T-helper 2 cell (primary cell): ENCODE results near the gene DDX54.
"Not testable (repeated sequence)": the region's sequence is repeated elsewhere in the genome, so short reads cannot be mapped to it uniquely, and the experiment has no call there.

Experiments
- DNase-seq, 5 experiments: peaks; one replicate each; pipeline versions ENCODE4 v3.0.0 to v3.0.0-alpha.2; 2012 to 2022

DDX54 gene

GRCh38 chr12:113138826-113139225 lies 46.5 kb downstream of the DDX54 start:
- DNase-seq = no peak

- DNase-seq = no peak
These were observed 47.2 kb downstream of the DDX54 start for GRCh38 chr12:113137861-113138783.

- no peak for DNase-seq
These were observed 48.2 kb downstream of the DDX54 start for GRCh38 chr12:113136990-113137511.

GRCh38 chr12:113136128-113136989 lies 48.9 kb downstream of the DDX54 start:
- DNase-seq = peak in 4 of 5 experiments; percentile 40 to 88 (median 54)

GRCh38 chr12:113135178-113136127 lies 49.8 kb downstream of the DDX54 start, which contains the start of gene RASAL1:
Gene RASAL1, minus strand, starts transcription at chr12:113135761. Its CDS starts 299 bp downstream, at chr12:113135462.
- peak; percentile 54 to 83 (median 72) for DNase-seq

GRCh38 chr12:113134521-113134951 lies 50.7 kb downstream of the DDX54 start:
- no peak for DNase-seq

GRCh38 chr12:113134071-113134470 lies 51.2 kb downstream of the DDX54 start:
- DNase-seq = no peak

- no peak for DNase-seq
These were observed 51.6 kb downstream of the DDX54 start for GRCh38 chr12:113133666-113134065.

- no peak for DNase-seq
These were observed 52.2 kb downstream of the DDX54 start for GRCh38 chr12:113133036-113133435.

GRCh38 chr12:113131556-113131955 lies 53.7 kb downstream of the DDX54 start:
- DNase-seq = no peak

GRCh38 chr12:113130457-113131135 lies 54.7 kb downstream of the DDX54 start:
- no peak for DNase-seq

GRCh38 chr12:113129664-113130456 lies 55.4 kb downstream of the DDX54 start:
- DNase-seq = no peak

GRCh38 chr12:113128802-113129663 lies 56.2 kb downstream of the DDX54 start:
- DNase-seq = no peak

- no peak for DNase-seq
These were observed 57.5 kb downstream of the DDX54 start for GRCh38 chr12:113127791-113128199.

- no peak for DNase-seq
These were observed 64.5 kb downstream of the DDX54 start for GRCh38 chr12:113120670-113121370.

- DNase-seq = no peak
These were observed 65.2 kb downstream of the DDX54 start for GRCh38 chr12:113119980-113120669.

GRCh38 chr12:113118142-113118541 lies 67.1 kb downstream of the DDX54 start:
- DNase-seq = no peak

GRCh38 chr12:113117684-113118083 lies 67.6 kb downstream of the DDX54 start:
- DNase-seq = not testable (repeated sequence)
